ENCODE data around the gene FOXP1. TPM values are rescaled to one million over a fixed set of nuclear protein-coding genes. Genes with fewer than 3 reads are reported as not detected.

The FOXP1 gene
- total and polyA plus RNA-seq, 9 of the 15 experiments (the other 6 are each of a cell fraction or from before 2014, with no cell fraction given) = 7.7 to 34.5 (median 13.7) TPM

- ATAC-seq (peak; percentile 51), FAIRE-seq (peak; percentile 19), DNase-seq (ENCODE audit: extremely low read depth in 1 of 4, low spot score in 3 of 4) (peak in 3 of 4 experiments; percentile 21 to 55 (median 25))
- peaks cover 9 to 26% of the 10 kb centered on the region in 2 experiments; a peak in 4 of 5 replicates for H3K4me1 ChIP-seq (replicated peaks in 1 of 2; ENCODE audit: control insufficient read depth in 2 of 2, insufficient read depth in 2 of 2, low read length in 2 of 2)
- no peaks in the 10 kb centered on the region for H3K79me2 ChIP-seq (ENCODE audit: control insufficient read depth, insufficient read depth, low read length)
- H3K9ac ChIP-seq (ENCODE audit: insufficient read depth in 1 of 2, low read depth in 2 of 2, low read length in 2 of 2) = peak overlapping the region; percentile 1 to 68; a peak in 2 of 4 replicates
- 8% methylated on average over 4 of the region's 4 CpGs for WGBS (ENCODE audit: insufficient coverage, low coverage, missing lambda C conversion rate)
- in situ Hi-C loops (cut with MboI) (no loop called here), intact Hi-C loops (cut with micrococcal nuclease) (no loop called here)
- H3K9me3 ChIP-seq (replicated peaks; ENCODE audit: control insufficient read depth, insufficient read depth, low read depth, low read length) = no peaks in the 10 kb centered on the region
- H3K27ac ChIP-seq (ENCODE audit: extremely low read depth, low read depth, low read length) = no peak overlapping the region; the same call in 2 of the 3 replicates
- CTCF ChIA-PET (ENCODE audit: low intra/inter-chr PET ratio) = no interaction called here
- no peak overlapping the region for H2AFZ ChIP-seq (ENCODE audit: low read depth, low read length)
- no TSS peak for BruUV-seq (replicated peaks)
- H3K9me1 ChIP-seq (ENCODE audit: control insufficient read depth, insufficient read depth, low read length) = no peaks in the 10 kb centered on the region
- no peaks in the 10 kb centered on the region for H3K27me3 ChIP-seq (ENCODE audit: control insufficient read depth in 2 of 2, insufficient read depth in 2 of 2, low read length in 2 of 2)
- H3K4me2 ChIP-seq (ENCODE audit: insufficient read depth, low read length) = peak overlapping the region; percentile 18; the same call in 1 of the 2 replicates
- POLR2A ChIA-PET = no interaction called here
- no peaks in the 10 kb centered on the region for H4K20me1 ChIP-seq (replicated peaks; ENCODE audit: control insufficient read depth, insufficient read depth, low read length)
- H3K4me3 ChIP-seq = no peak overlapping the region
- no peaks in the 10 kb centered on the region for H3K36me3 ChIP-seq (ENCODE audit: control insufficient read depth, insufficient read depth, low read length)
- peak; percentile 77 for TF ChIP-seq CEBPB (tag; IDR thresholded peaks at IDR 0.05)
- TF ChIP-seq TAL1 (IDR thresholded peaks at IDR 0.05) = peak; percentile 25; the same call in 1 of the 2 replicates
- no peak for TF ChIP-seq ZNF318 (IDR thresholded peaks at IDR 0.05; ENCODE audit: borderline replicate concordance in 1 of 2, low read depth in 1 of 2)
- TF ChIP-seq KLF16 (IDR thresholded peaks at IDR 0.05) = no peak
- TF ChIP-seq ILF3 (IDR thresholded peaks at IDR 0.05; ENCODE audit: borderline replicate concordance) = no peak
- TF ChIP-seq CEBPG (CRISPR knock-in tag; IDR thresholded peaks at IDR 0.05) = no peak
- TF ChIP-seq CEBPG (tag; conservative IDR thresholded peaks at IDR 0.05 in 1 of 2, IDR thresholded peaks at IDR 0.05 in 1 of 2) = 0 out of 4 replicates have a peak, but pooled peaks of 1 of the 2 experiments have one; percentile 17
- TF ChIP-seq FOXJ3 (CRISPR knock-in tag; IDR thresholded peaks at IDR 0.05) = no peak
- TF ChIP-seq ZNF77 (CRISPR knock-in tag; IDR thresholded peaks at IDR 0.05) = no peak
- no peak for TF ChIP-seq RCOR1 (IDR thresholded peaks at IDR 0.05; ENCODE audit: borderline replicate concordance in 1 of 2, low read depth in 2 of 2, low read length in 2 of 2)
- no peak for TF ChIP-seq PYGO2 (tag; IDR thresholded peaks at IDR 0.05)
- TF ChIP-seq DACH1 (IDR thresholded peaks at IDR 0.05; ENCODE audit: partially characterized antibody) = no peak
Measured at GRCh38 chr3:71547249-71548198, 36.0 kb downstream of the FOXP1 start.
